ENCODE measurements around the gene GSKIP.

The GSKIP gene

DNA sequence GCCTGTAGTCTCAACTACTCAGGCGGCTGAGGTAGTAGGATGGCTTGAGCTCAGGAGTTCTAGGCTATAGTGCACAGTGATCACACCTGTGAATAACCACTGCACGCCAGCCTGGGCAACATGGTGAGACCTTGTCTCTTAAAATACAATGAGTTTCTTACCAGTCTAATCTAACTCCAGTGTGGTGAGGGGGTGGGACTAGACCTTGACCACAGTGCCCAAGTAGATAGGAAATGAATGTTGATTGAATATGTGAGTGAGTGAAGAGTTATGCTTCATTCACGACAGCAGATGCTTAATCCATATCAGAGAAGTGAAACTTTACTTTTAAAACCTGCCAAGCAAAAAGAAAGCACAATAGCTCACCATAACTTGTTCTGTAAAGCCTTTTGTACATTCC lies 17.4 kb downstream of the GSKIP start:
- DNase-seq, result no peak

GRCh38 chr14:96383445-96383844 lies 20.1 kb downstream of the GSKIP start:
- DNase-seq, result no peak

- no peak for DNase-seq
These were observed 20.7 kb downstream of the GSKIP start for GRCh38 chr14:96384053-96384452.

DNA sequence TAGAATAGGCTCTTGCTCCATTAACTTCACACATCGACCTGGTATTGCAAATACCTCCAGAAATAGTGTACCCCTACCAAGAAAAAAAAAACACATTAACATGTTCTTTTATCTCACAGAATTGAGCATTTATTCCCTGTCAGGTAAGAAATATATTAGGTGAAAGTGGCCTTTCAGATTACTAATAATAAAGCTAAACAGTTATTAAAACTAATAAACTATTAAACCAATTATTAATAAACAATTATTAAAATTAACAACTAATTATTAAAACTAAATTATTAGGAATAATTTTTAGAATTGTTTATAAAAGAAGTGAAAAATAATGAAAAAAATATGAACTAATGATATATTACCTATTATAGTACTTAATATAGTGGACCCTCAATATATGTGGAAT lies 21.4 kb downstream of the GSKIP start:
- DNase-seq, result no peak

GRCh38 chr14:96385385-96385784 lies 22.1 kb downstream of the GSKIP start:
- no peak for DNase-seq

DNA sequence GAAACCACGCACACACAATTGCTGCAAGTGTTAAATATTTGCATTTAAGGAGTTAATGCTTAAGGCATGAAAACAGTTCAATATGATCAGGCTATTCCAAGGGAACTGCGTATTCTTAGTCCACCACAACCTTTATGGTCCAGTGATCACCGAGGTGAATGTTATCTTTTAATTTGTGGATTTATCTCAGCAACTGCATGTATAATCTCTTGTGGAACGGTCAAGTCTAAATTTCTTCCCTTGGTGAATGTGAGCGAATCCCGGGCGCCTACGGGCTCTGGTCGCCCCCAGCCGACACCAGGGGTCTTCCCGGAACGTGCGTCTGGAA lies 27.6 kb downstream of the GSKIP start:
- DNase-seq, result no peak

DNA sequence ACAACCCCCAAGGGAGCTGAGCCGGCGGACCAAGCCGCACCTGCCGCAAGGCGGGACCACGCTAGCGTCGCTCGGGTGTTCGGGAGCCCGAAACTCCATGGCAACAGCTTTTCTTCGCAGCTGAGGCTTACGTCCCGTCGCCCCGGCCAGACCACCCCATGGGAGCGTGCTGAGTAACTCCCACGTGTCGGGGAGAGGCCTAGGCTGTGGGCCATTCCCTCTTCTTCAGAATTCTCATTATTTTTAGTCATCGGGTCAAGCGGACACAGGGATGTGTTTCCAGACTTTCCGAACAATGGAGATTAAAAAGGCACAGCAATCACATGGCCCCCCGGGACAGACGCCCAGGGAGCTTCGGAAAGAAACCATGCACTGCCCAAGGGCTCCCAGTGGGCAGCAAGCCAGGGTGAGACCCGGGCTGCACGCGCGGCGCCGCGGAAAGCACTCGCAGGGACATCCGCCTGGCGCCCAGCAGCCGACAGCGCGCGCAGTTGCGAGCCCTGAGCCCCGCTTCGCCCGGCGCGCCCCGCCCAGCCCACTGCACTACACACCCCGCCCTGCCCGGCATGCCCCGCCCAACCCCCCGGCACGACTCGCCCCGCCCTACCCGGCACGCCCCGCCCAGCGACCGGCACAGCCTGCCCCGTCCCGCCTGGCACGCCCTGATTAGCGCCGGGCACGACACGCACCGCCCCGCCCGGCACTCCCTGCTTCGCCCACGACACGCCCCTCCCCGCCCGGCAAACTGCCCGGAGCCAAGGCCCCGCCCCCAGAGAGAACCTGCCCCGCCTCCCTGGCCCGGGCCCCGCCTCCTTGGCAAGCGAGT lies 28.2 kb downstream of the GSKIP start:
- peak; percentile 99 for DNase-seq

GRCh38 chr14:96393071-96393691 lies 29.9 kb downstream of the GSKIP start:
- no peak for DNase-seq

DNA sequence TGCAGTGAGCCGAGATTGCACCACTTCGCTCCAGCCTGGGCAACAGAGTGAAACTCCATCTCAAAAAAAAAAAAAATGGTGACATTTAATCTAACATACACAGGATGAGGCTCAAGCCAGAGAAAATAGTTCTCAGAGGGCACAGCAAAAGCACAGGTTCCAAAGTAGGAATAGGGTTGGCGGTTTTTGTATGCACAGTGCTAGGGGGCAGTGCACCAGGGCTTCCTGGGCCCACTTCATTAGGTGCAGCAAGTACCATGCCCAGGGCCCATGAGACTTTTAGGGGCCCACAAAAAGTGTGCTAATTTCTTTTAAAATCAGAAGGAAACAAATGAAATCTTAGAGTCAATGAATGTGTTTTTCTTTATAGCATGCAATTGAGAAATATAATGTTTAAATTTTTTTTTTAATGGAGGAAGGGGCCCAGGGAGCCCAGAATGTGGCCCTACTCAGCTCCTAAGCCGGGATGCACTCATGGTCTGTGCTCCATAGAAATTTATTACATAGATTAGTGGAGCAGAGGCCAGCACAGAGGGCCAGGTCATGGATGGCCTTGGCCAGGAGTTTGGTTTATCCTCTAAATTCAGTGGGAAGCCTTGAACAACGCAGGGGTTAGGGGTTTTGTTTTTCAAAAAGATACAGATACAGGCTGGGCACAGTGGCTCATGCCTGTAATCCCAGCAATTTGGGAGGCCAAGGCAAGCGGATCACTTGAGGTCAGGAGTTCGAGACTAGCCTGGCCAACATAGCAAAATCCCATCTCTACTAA lies 30.9 kb downstream of the GSKIP start:
- DNase-seq, result no peak

GRCh38 chr14:96398432-96398831 lies 35.1 kb downstream of the GSKIP start:
- no peak for DNase-seq

GRCh38 chr14:96398921-96399320 lies 35.6 kb downstream of the GSKIP start:
- no peak for DNase-seq

GRCh38 chr14:96399405-96399804 lies 36.1 kb downstream of the GSKIP start:
- no peak for DNase-seq

DNA sequence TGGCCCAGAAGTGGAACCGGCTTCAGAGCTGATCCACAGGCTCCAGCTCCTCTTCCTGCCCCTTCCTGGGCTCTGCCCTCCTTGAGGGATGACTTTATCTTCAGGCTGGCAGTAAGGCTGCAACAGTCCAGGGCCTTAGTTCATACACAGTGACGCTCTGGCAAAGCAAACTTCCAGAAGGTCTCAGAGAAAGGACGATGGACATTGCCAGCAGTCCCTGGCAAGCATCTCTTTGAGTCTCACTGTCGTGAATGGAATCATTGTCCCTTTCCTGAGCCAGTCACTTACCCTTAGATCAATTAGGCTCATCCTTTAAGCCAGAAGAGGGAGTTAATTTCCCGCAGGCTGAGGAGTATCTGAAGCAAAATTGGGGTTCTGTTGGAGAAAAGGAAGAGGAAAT lies 37.2 kb downstream of the GSKIP start:
- DNase-seq, result no peak

- no peak for DNase-seq
These were observed 40.1 kb downstream of the GSKIP start for GRCh38 chr14:96403409-96403808.

DNA sequence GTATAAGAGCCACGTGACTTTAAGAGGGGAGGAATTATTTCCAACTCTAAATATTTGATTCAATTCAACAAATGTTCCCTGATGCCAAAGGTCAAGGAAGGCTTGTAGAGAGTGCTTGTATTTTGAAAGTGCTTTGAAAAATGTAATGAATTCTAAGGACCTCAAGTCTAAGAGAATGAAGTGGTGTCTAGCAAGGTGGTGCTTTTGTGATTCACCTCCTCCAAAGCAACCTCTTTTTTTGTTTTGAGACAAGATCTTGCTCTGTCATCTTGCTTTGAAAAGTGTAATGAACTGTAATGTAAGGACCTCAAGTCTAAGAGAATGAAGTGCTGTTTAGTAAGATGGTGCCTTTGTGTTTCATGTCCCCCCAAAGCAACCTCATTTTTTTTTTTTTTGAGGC lies 42.4 kb downstream of the GSKIP start:
- no peak for DNase-seq

- DNase-seq, result no peak
These were observed 44.7 kb downstream of the GSKIP start for GRCh38 chr14:96407935-96408570.

DNA sequence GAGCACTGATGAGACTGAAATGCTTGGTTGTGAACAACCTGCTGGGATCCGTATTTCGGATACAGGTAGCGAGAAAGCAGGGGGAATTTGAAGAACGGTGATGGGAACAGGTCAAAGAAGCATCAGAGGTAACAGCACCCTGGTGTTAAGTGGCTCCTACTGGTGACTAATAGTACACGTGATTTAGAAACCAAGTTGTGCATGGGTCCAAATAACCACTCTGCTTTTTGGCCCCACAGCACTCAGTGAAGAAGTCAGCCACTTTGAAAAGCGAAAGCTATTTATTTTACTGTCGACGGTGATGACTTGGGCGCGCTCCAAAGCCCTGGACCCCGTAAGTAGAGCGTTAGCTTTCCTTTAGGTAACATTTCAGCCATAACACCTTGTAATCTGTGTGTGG lies 45.3 kb downstream of the GSKIP start:
- DNase-seq, result no peak

DNA sequence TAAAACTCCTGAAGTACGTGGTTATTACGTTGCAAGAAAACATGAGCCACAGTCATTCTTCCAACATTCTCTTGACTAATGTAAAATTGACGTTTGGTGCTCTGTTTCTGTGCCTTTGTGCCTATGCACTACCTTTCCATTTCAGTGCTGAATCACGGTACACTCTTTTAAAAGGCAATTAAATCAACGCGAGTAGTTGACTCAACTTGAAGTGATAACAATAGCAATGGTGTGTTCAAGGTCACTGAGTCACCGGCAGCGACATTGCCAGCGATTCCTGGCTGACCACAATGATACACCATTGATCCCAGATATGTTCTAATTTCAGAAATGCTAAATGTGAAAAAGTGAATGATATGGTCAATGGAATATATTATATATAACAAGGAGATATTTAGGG lies 46.4 kb downstream of the GSKIP start:
- DNase-seq, result no peak

DNA sequence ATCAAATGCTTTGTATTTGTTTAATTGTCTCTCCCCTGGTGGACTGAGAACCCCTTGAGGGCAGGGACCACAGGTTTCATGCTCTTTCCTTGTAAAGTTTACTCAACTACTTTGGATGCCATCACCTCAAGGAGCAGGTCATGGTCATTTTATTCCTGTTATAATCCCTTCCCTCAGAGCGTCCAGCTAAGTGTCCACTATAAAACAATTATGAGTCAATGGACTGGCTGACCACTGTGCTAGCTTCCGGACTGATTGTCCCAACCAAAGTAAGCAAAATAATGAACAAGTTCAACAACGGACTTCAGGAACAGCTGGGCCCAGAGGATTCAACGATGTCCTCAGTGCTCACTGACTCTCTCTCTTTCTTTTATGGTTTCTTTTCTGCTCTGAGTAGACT lies 46.8 kb downstream of the GSKIP start:
- DNase-seq, result no peak

GRCh38 chr14:96413526-96413925 lies 50.2 kb downstream of the GSKIP start:
- DNase-seq, result no peak

- no peak for DNase-seq
These were observed 52.2 kb downstream of the GSKIP start for GRCh38 chr14:96415559-96415958.

- DNase-seq, result no peak
These were observed 53.0 kb downstream of the GSKIP start for GRCh38 chr14:96416292-96416691.

GRCh38 chr14:96417254-96417653 lies 53.9 kb downstream of the GSKIP start:
- DNase-seq, result no peak

DNA sequence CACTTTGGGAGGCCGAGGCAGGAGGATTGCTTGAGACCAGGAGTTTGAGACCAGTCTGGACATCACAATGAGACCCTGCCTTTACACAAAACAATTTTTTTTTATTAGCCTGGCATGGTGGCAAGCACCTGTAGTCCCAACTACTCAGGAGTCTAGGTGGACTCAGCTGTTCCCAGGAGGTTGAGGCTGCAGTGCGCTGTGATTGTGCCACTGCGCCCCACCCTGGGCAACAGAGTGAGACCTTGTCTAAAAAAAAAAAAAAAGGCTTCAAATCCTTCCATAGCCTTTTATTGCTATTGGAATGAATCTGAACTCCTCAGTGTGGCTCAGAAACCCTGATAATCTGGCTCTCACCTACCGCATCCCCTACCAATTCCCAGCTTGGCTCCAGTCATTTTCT lies 54.7 kb downstream of the GSKIP start:
- DNase-seq, result no peak
